HCEC 1CT (cell line): ENCODE results near the gene SRD5A3.

Source experiments
- DNase-seq: peaks from one replicate; pipeline ENCODE4 v3.0.0-alpha.2; 2017

The SRD5A3 gene

GRCh38 chr4:55378617-55379467 lies 32.8 kb downstream of the SRD5A3 start:
- no peak for DNase-seq

GRCh38 chr4:55380576-55380975 lies 34.5 kb downstream of the SRD5A3 start:
- DNase-seq = no peak

- DNase-seq = no peak
These were observed 35.5 kb downstream of the SRD5A3 start for GRCh38 chr4:55381502-55381901.

- no peak for DNase-seq
These were observed 36.5 kb downstream of the SRD5A3 start for GRCh38 chr4:55382488-55383003.

GRCh38 chr4:55385201-55385649 lies 39.2 kb downstream of the SRD5A3 start:
- no peak for DNase-seq

GRCh38 chr4:55386073-55386472 lies 40.0 kb downstream of the SRD5A3 start:
- no peak for DNase-seq

- DNase-seq = no peak
These were observed 40.8 kb downstream of the SRD5A3 start for GRCh38 chr4:55386840-55387239.

- DNase-seq = no peak
These were observed 47.6 kb downstream of the SRD5A3 start for GRCh38 chr4:55393461-55394320.

GRCh38 chr4:55395218-55395528 lies 49.1 kb downstream of the SRD5A3 start:
- DNase-seq = no peak

GRCh38 chr4:55395529-55396307 lies 49.7 kb downstream of the SRD5A3 start, which contains the start of gene TMEM165:
Gene TMEM165, plus strand, starts transcription at chr4:55395957. Its CDS starts 233 bp downstream, at chr4:55396190.
- DNase-seq = peak; percentile 83

GRCh38 chr4:55396308-55397125 lies 50.5 kb downstream of the SRD5A3 start:
- peak; percentile 59 for DNase-seq

- no peak for DNase-seq
These were observed 51.0 kb downstream of the SRD5A3 start for GRCh38 chr4:55397126-55397436.

- DNase-seq = peak; percentile 55
These were observed 51.7 kb downstream of the SRD5A3 start for GRCh38 chr4:55397520-55398321.

- DNase-seq = peak; percentile 39
These were observed 52.4 kb downstream of the SRD5A3 start for GRCh38 chr4:55398461-55398860.

- DNase-seq = no peak
These were observed 52.9 kb downstream of the SRD5A3 start for GRCh38 chr4:55398966-55399365.

- DNase-seq = no peak
These were observed 53.5 kb downstream of the SRD5A3 start for GRCh38 chr4:55399581-55399980.

- no peak for DNase-seq
These were observed 59.0 kb downstream of the SRD5A3 start for GRCh38 chr4:55405073-55405472.

- DNase-seq = no peak
These were observed 60.5 kb downstream of the SRD5A3 start for GRCh38 chr4:55406545-55406944.

- no peak for DNase-seq
These were observed 61.1 kb downstream of the SRD5A3 start for GRCh38 chr4:55407119-55407518.

GRCh38 chr4:55407764-55408163 lies 61.7 kb downstream of the SRD5A3 start:
- DNase-seq = no peak

GRCh38 chr4:55409468-55410171 lies 63.6 kb downstream of the SRD5A3 start:
- no peak for DNase-seq
